ENCODE data around the gene PRKAR2B. TPM values are rescaled to one million over a fixed set of nuclear protein-coding genes. Genes with fewer than 3 reads are reported as not detected.
A peak's percentile ranks its signal among the peaks of the same experiment; 100 is the strongest.

PRKAR2B gene
- total RNA-seq, 3 donors from 2014 or later: 34.7 to 252 (median 64.1) TPM

- TF ChIP-seq POLR2AphosphoS5 (IDR thresholded peaks at IDR 0.05): no peak
- TF ChIP-seq CTCF (IDR thresholded peaks at IDR 0.05): no peak
- TF ChIP-seq POLR2A (IDR thresholded peaks at IDR 0.05): no peak
- no peak overlapping the region for H3K4me3 ChIP-seq
- DNase-seq (ENCODE audit: low spot score in 2 of 2): no peak
- H3K36me3 ChIP-seq: no peaks in the 10 kb centered on the region
- no peaks in the 10 kb centered on the region for H3K27me3 ChIP-seq
- peaks cover 0 to 3% of the 10 kb centered on the region in 2 donors for H3K4me1 ChIP-seq
- intact Hi-C loops (cut with DNase I; ENCODE audit: low total_unique reads): loop anchor here (5.0 kb wide), 2 partner anchors 303 to 343 kb away; no protein-coding TSS in a partner anchor
- H3K9me3 ChIP-seq: no peaks in the 10 kb centered on the region
- no peak overlapping the region for H3K27ac ChIP-seq
Measured at GRCh38 chr7:107145067-107145838, 100.7 kb downstream of the PRKAR2B start.

GRCh38 chr7:107147464-107148393 is 103.2 kb downstream of the PRKAR2B start:
- no peaks in the 10 kb centered on the region for H3K36me3 ChIP-seq
- H3K4me1 ChIP-seq: peaks cover 0 to 3% of the 10 kb centered on the region in 2 donors
- H3K27ac ChIP-seq: no peak overlapping the region
- H3K9me3 ChIP-seq: no peaks in the 10 kb centered on the region
- intact Hi-C loops (cut with DNase I; ENCODE audit: low total_unique reads): loop anchor here (5.0 kb wide), 2 partner anchors 305 to 345 kb away; no protein-coding TSS in a partner anchor
- TF ChIP-seq CTCF (IDR thresholded peaks at IDR 0.05) (peak in 2 of 3 donors; percentile 43 to 46), POLR2AphosphoS5 (IDR thresholded peaks at IDR 0.05) (no peak), POLR2A (IDR thresholded peaks at IDR 0.05) (no peak)
- no peak overlapping the region for H3K4me3 ChIP-seq
- no peak for DNase-seq (ENCODE audit: low spot score in 2 of 2)
- no peaks in the 10 kb centered on the region for H3K27me3 ChIP-seq

- no peak for DNase-seq (ENCODE audit: low spot score in 2 of 2)
- TF ChIP-seq POLR2A (IDR thresholded peaks at IDR 0.05): no peak
- no peak for TF ChIP-seq POLR2AphosphoS5 (IDR thresholded peaks at IDR 0.05)
- no peak for TF ChIP-seq CTCF (IDR thresholded peaks at IDR 0.05)
- Histone ChIP-seq H3K4me3 (no peak overlapping the region), H3K4me1 (peaks cover 0 to 3% of the 10 kb centered on the region in 2 donors), H3K9me3 (no peaks in the 10 kb centered on the region), H3K36me3 (no peaks in the 10 kb centered on the region), H3K27ac (no peak overlapping the region), H3K27me3 (no peaks in the 10 kb centered on the region)
- intact Hi-C loops (cut with DNase I; ENCODE audit: low total_unique reads): loop anchor here (5.0 kb wide), 2 partner anchors 306 to 346 kb away; no protein-coding TSS in a partner anchor
Measured at GRCh38 chr7:107148721-107149120, 104.2 kb downstream of the PRKAR2B start.

- H3K4me3 ChIP-seq: no peak overlapping the region
- H3K36me3 ChIP-seq: no peaks in the 10 kb centered on the region
- peaks cover 0 to 3% of the 10 kb centered on the region in 2 donors for H3K4me1 ChIP-seq
- H3K27me3 ChIP-seq: no peaks in the 10 kb centered on the region
- TF ChIP-seq POLR2AphosphoS5 (IDR thresholded peaks at IDR 0.05): no peak
- TF ChIP-seq CTCF (IDR thresholded peaks at IDR 0.05): no peak
- TF ChIP-seq POLR2A (IDR thresholded peaks at IDR 0.05): no peak
- H3K9me3 ChIP-seq: no peaks in the 10 kb centered on the region
- no peak overlapping the region for H3K27ac ChIP-seq
- no peak for DNase-seq (ENCODE audit: low spot score in 2 of 2)
- intact Hi-C loops (cut with DNase I; ENCODE audit: low total_unique reads): loop anchor here (5.0 kb wide), 2 partner anchors 308 to 348 kb away; no protein-coding TSS in a partner anchor
Measured at GRCh38 chr7:107149863-107150262, 105.4 kb downstream of the PRKAR2B start.

All from breast epithelium (tissue), 4 donors.